NOMO-1 treated with dmso at 0.1 percent for 144 hours (cell line): Measurements from ENCODE around the gene SCEL.
"Not testable (repeated sequence)": the region's sequence is repeated elsewhere in the genome, so short reads cannot be mapped to it uniquely, and the experiment has no call there.

ENCODE experiments used
- DNase-seq: peaks from one replicate; lab custom pipeline; 2025; ENCODE audit not compliant: unreplicated experiment; lab: John Stamatoyannopoulos, UW

SCEL gene

DNA sequence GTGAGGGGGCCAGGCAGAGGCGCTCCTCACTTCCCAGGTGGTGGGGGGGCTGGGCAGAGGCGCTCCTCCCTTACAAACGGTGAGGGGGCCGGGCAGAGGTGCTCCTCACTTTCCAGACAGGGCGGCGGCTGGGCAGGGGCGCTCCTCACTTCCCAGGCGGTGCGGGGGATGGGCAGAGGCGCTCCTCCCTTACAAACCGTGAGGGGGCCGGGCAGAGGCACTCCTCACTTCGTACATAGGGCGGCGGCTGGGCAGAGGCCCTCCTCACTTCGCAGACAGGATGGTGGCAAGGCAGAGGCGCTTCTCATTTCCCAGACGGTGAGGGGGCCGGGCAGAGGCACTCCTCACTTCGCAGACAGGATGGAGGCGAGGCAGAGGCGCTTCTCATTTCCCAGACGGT lies 124.5 kb downstream of the SCEL start:
- DNase-seq: not testable (repeated sequence)

GRCh38 chr13:77660841-77661250 lies 125.3 kb downstream of the SCEL start:
- DNase-seq: no peak

DNA sequence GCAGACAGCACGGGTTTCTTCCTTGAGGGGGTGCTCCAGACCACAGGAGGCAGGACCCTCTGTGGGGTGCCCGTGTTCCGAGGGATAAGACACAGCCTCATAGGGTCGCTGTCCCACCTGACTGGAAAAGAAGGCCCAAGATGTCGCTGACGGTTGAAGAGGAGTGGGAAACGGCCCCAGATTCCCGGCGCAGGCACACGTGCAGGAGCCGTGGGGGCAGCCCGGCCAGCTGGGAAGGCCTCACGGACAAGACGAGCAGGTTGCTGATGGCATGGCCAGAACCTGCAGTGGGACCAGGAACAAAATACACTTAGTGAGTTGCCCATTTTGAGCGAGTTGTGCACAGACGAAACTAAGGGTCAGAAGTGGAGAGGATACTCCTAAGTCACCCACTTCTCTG lies 126.8 kb downstream of the SCEL start:
- DNase-seq: not testable (repeated sequence)

- not testable (repeated sequence) for DNase-seq
Observed at GRCh38 chr13:77662831-77663230, 127.3 kb downstream of the SCEL start.

GRCh38 chr13:77674852-77675251 lies 139.3 kb downstream of the SCEL start:
- no peak for DNase-seq

DNA sequence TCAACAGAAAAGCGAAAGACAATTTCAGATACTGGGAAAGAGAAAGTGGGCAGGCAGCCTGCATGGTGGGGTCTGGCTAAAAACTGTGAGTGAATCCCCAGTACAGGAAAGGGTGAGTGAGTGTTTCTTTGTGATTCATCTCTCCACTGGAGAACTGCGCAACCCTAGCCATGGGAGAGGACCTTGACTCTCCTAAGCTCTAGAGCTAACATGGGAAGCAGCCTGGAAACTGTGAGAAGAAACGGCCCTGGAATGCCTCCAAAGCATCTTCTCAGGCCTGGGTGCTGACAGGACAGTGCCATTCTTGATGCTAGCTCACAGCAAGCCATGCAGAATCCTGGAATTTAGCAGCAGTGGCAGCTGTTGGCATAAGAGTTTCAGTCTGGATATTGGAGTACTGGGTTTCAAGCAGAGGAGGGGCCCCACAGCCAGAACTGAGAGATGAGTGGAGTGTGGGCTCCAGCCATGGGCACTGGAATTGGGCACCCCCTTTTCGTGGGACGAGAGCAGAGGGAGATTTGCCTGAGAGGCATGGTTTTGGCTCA lies 143.3 kb downstream of the SCEL start:
- DNase-seq: no peak

DNA sequence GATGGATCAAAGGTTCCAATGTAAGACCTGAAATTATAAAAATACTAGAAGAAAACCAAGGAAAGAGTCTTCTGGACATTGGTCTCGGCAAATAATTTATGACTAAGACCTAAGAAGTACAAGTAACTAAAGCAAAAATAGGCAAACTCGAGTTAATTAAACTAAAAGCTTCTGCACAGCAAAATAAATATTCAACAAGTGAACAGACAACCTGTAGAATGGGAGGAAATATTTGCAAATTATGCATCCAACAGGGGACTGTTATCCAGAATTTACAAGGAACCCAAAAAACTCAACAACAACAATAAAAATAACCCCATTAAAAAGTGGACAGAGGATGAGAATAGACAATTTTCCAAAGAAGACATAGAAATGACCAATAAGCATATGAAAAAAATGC lies 152.3 kb downstream of the SCEL start:
- no peak for DNase-seq

DNA sequence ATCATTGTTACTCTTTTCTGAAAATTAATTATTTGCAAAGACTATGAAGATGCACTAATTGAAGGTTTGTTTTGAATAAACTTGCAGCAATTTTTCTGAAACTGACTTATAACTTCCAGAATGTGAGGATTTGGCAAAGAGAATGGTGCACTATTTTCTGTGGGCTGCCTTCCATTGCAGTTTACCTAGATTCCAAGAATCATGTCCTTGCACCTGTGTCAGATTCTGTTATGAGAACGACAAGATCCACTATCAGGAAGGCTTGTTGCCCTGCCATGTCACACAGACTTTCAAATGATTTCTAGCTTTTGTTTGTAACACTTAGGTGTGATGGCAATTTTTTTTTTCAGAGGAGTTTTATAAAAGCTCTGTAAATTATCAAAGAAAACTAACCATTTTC lies 156.4 kb downstream of the SCEL start:
- DNase-seq: no peak

GRCh38 chr13:77692746-77693448 lies 157.4 kb downstream of the SCEL start:
- DNase-seq: no peak

- no peak for DNase-seq
Observed at GRCh38 chr13:77693449-77693940, 158.0 kb downstream of the SCEL start.
